IMR-90 (cell line): ENCODE data around the gene ACSL3. TPM values are rescaled to one million over a fixed set of nuclear protein-coding genes. Genes with fewer than 3 reads are reported as not detected.

Experiments
- ATAC-seq: fragments of 200-7000 bp; cut with Tn5 transposase; 2 replicates; pipeline ENCODE4 v1.9.1; 2020; ENCODE audit warnings: low read depth, mild to moderate bottlenecking, moderate library complexity
- BruUV-seq: library from RNA; stranded (reverse); fragments of 400-500 nt; replicated peaks from 2 replicates; lab custom pipeline; 2021; lab: Mats Ljungman, UMichigan
- CTCF ChIA-PET: fragments of 300-600 bp; formaldehyde crosslinking; extraction: SDS; loops from one replicate; lab custom pipeline; 2021; ENCODE audit warnings: antibody characterized with exemption; lab: Yijun Ruan, JAX
- POLR2A ChIA-PET: fragments of 300-600 bp; sonication (Branson Sonifier 250); formaldehyde crosslinking; loops from one replicate; lab custom pipeline; 2022; ENCODE audit warnings: antibody characterized with exemption; ENCODE audit not compliant: unreplicated experiment; lab: Charles Lee
- DNase-seq: peaks from one replicate; pipeline ENCODE4 v3.0.0; 2013
- H2AFZ ChIP-seq: replicated peaks from 2 replicates; pipeline ENCODE3; 2013; ENCODE audit warnings: low read length, mild to moderate bottlenecking; ENCODE audit not compliant: poor library complexity
- H2AK5ac ChIP-seq: 2 replicates; pipeline ENCODE4 v1.6.1; 2013; ENCODE audit warnings: low read depth, low read length, inconsistent platforms
- H2AK9ac ChIP-seq: replicated peaks from 2 replicates; pipeline ENCODE3; 2013; ENCODE audit warnings: mild to moderate bottlenecking, low read depth, low read length, moderate library complexity; ENCODE audit not compliant: poor library complexity
- H2BK120ac ChIP-seq: 2 replicates; pipeline ENCODE4 v1.6.1; 2013; ENCODE audit warnings: low read depth, low read length, inconsistent platforms
- H2BK15ac ChIP-seq: 3 replicates; pipeline ENCODE4 v1.6.1; 2013; ENCODE audit warnings: low read depth, low read length, inconsistent platforms
- H2BK20ac ChIP-seq: 2 replicates; pipeline ENCODE4 v1.6.1; 2013; ENCODE audit warnings: low read depth, mild to moderate bottlenecking, inconsistent platforms, low read length, moderate library complexity
- H2BK5ac ChIP-seq: 2 replicates; pipeline ENCODE4 v1.6.1; 2013; ENCODE audit warnings: mild to moderate bottlenecking, low read depth, low read length, inconsistent platforms; ENCODE audit not compliant: poor library complexity, severe bottlenecking
- H3K14ac ChIP-seq: replicated peaks from 2 replicates; pipeline ENCODE4 v1.6.1; 2013; ENCODE audit warnings: low read depth, low read length, inconsistent platforms
- H3K18ac ChIP-seq: 2 replicates; pipeline ENCODE4 v1.6.1; 2013; ENCODE audit warnings: low read depth, low read length, control low read depth
- H3K23ac ChIP-seq: 2 replicates; pipeline ENCODE4 v1.6.1; 2013; ENCODE audit warnings: low read depth, low read length, inconsistent platforms
- H3K27ac ChIP-seq: 2 replicates; pipeline ENCODE4 v1.5.1; 2013; ENCODE audit warnings: mild to moderate bottlenecking, control low read depth, low read length; ENCODE audit not compliant: insufficient read depth
- H3K27me3 ChIP-seq: 2 replicates; pipeline ENCODE4 v1.6.1; 2013; ENCODE audit warnings: low read length; ENCODE audit not compliant: control insufficient read depth, insufficient read depth
- H3K36me3 ChIP-seq: 2 replicates; pipeline ENCODE4 v1.6.1; 2013; ENCODE audit warnings: low read length, mixed read lengths; ENCODE audit not compliant: control insufficient read depth, insufficient read depth
- H3K4ac ChIP-seq: 2 replicates; pipeline ENCODE4 v1.6.1; 2013; ENCODE audit warnings: low read depth, low read length, inconsistent platforms
- H3K4me1 ChIP-seq: 2 replicates; pipeline ENCODE4 v1.6.1; 2013; ENCODE audit warnings: low read length, mixed read lengths; ENCODE audit not compliant: control insufficient read depth, insufficient read depth
- H3K4me2 ChIP-seq: 2 replicates; pipeline ENCODE4 v1.6.1; 2013; ENCODE audit warnings: low read depth, mild to moderate bottlenecking, control low read depth, low read length, moderate library complexity
- H3K4me3 ChIP-seq: 2 replicates; pipeline ENCODE4 v1.5.1; 2013; ENCODE audit warnings: low read depth, mild to moderate bottlenecking, control low read depth, low read length, moderate library complexity; ENCODE audit not compliant: insufficient read depth
- H3K56ac ChIP-seq: 2 replicates; pipeline ENCODE4 v1.6.1; 2013; ENCODE audit warnings: low read length, inconsistent platforms; ENCODE audit not compliant: insufficient read depth; ENCODE audit errors: extremely low read depth
- H3K79me1 ChIP-seq, 2 experiments: 2 replicates each; pipeline ENCODE4 v1.6.1; 2013; ENCODE audit warnings: low read length in 2 of 2, inconsistent platforms in 1 of 2, low read depth in 1 of 2
- H3K9ac ChIP-seq: 2 replicates; pipeline ENCODE4 v1.6.1; 2013; ENCODE audit warnings: low read depth, low read length, control low read depth
- H3K9me1 ChIP-seq: 2 replicates; pipeline ENCODE4 v1.6.1; 2013; ENCODE audit warnings: low read length, inconsistent platforms; ENCODE audit not compliant: insufficient read depth
- H3K9me3 ChIP-seq: 2 replicates; pipeline ENCODE4 v1.6.1; 2013; ENCODE audit warnings: low read length; ENCODE audit not compliant: control insufficient read depth, insufficient read depth
- H4K20me1 ChIP-seq: 2 replicates; pipeline ENCODE4 v1.6.1; 2013; ENCODE audit warnings: low read length, inconsistent platforms; ENCODE audit not compliant: insufficient read depth
- H4K5ac ChIP-seq: 2 replicates; pipeline ENCODE4 v1.6.1; 2013; ENCODE audit warnings: mild to moderate bottlenecking, low read depth, low read length, control low read depth
- H4K8ac ChIP-seq, 2 experiments: 2 replicates each; pipeline ENCODE4 v1.6.1; 2013; ENCODE audit warnings: low read depth in 2 of 2, low read length in 2 of 2, control low read depth in 1 of 2, inconsistent platforms in 1 of 2
- H4K91ac ChIP-seq: 2 replicates; pipeline ENCODE4 v1.6.1; 2013; ENCODE audit warnings: low read depth, low read length, inconsistent platforms; ENCODE audit not compliant: insufficient read depth
- BHLHE40 ChIP-seq: fragments of 150-350 bp; IDR thresholded peaks from 2 replicates; pipeline ENCODE4 v1.6.1; 2016; ENCODE audit warnings: mild to moderate bottlenecking, low read depth, low read length
- MAFK ChIP-seq: IDR thresholded peaks from 2 replicates; pipeline ENCODE4 v1.6.1; 2012; ENCODE audit warnings: low read depth, low read length, improper control_type of control experiment
- MAZ ChIP-seq: IDR thresholded peaks from 2 replicates; pipeline ENCODE4 v1.6.1; 2012; ENCODE audit warnings: low read depth, mild to moderate bottlenecking, low read length, improper control_type of control experiment, moderate library complexity, borderline replicate concordance
- MXI1 ChIP-seq: IDR thresholded peaks from 2 replicates; pipeline ENCODE4 v1.6.1; 2012; ENCODE audit warnings: low read depth, mild to moderate bottlenecking, low read length, moderate library complexity, borderline replicate concordance
- NFE2L2 ChIP-seq: fragments of 150-350 bp; IDR thresholded peaks from 2 replicates; pipeline ENCODE4 v1.6.1; 2016; ENCODE audit warnings: low read depth, mild to moderate bottlenecking, low read length
- POLR2A ChIP-seq: IDR thresholded peaks from 2 replicates; pipeline ENCODE4 v1.6.1; 2012; ENCODE audit warnings: mild to moderate bottlenecking, low read depth, low read length
- RAD21 ChIP-seq: IDR thresholded peaks from 2 replicates; pipeline ENCODE4 v1.6.1; 2012; ENCODE audit warnings: low read length, improper control_type of control experiment
- RCOR1 ChIP-seq: IDR thresholded peaks from 2 replicates; pipeline ENCODE4 v1.6.1; 2012; ENCODE audit warnings: mild to moderate bottlenecking, low read length, improper control_type of control experiment; ENCODE audit not compliant: insufficient replicate concordance
- RFX5 ChIP-seq: IDR thresholded peaks from 2 replicates; pipeline ENCODE4 v1.8.0; 2012; ENCODE audit warnings: low read depth, mild to moderate bottlenecking, low read length, moderate library complexity
- SMC3 ChIP-seq: fragments of 150-350 bp; IDR thresholded peaks from 2 replicates; pipeline ENCODE4 v1.6.1; 2016; ENCODE audit warnings: low read depth, mild to moderate bottlenecking, antibody characterized with exemption, low read length, moderate library complexity
- WGBS, 2 experiments: methylation state at CpG; one replicate each; pipeline versions ENCODE4 v1.1.5 to v1.1.7; 2013; ENCODE audit warnings: missing lambda C conversion rate in 2 of 2; ENCODE audit not compliant: insufficient read length in 1 of 2; ENCODE audit errors: extremely low coverage in 2 of 2; 5-methylcytosine and 5-hydroxymethylcytosine counted together
- dilution Hi-C: fragments of 300-500 bp; cut with HindIII; formaldehyde crosslinking; loops from one replicate; pipeline ENCODE4 v1.14.3; 2018; ENCODE audit warnings: low sequenced_read_pairs; ENCODE audit not compliant: unreplicated experiment
- in situ Hi-C: fragments of 300-500 bp; cut with MboI; formaldehyde crosslinking; loops from 3 replicates; pipeline ENCODE4 v1.14.3; 2019; ENCODE audit warnings: low sequenced_read_pairs, inconsistent platforms, mixed read lengths
- intact Hi-C: fragments of 100-400 bp; cut with micrococcal nuclease; formaldehyde crosslinking; loops from 2 replicates; pipeline ENCODE4 v1.10.0; 2022
- polyA plus RNA-seq, 3 experiments: library from polyadenylated mRNA; depleted of rRNA; stranded (reverse); fragments of >200 nt; gene quantifications; 2 replicates each; pipeline ENCODE4 v1.2.3, GENCODE V29; 2012; ENCODE audit warnings: low replicate concordance in 1 of 3
- total RNA-seq: library from RNA; depleted of rRNA; stranded (reverse); fragments of >200 nt; gene quantifications from 2 replicates; pipeline ENCODE4 v1.2.3, GENCODE V29; 2012
- TF ChIP-seq, protein P1 (sequence below): conservative IDR thresholded peaks from 2 replicates; pipeline ENCODE4 v1.5.1; 2012; ENCODE audit warnings: mild to moderate bottlenecking, low read depth, low read length, improper control_type of control experiment

Gene ACSL3
- total and polyA plus RNA-seq, 2 of the 4 experiments (the other 2 are of a cell fraction), result 31.0 to 84.2 TPM

DNA sequence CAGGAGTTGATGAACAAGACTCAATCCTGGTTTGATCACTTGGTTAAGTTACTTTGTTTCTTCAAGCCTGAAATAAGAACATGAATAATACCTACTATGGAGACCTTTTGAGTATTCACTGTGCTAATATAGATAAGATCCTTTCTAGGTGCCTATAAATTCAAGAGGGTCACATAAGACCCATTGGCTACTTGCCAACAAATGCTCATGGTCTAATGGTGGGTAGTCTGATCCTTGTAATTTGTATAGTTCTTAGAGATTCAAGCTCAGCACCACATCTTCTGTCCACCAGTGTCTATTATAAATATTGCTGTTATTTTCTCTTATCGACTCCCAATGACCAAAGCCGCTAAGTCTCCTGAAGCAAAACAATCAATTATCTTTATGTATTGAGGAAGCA is 27.4 kb upstream of the ACSL3 start:
- Histone ChIP-seq H3K56ac (no peak overlapping the region), H2BK15ac (no peak overlapping the region), H4K8ac (no peak overlapping the region), H2AFZ (no peak overlapping the region), H2AK9ac (no peak overlapping the region), H3K4me3 (no peak overlapping the region), H3K27ac (no peak overlapping the region), H3K27me3 (peaks cover 2% of the 10 kb centered on the region), H3K79me1 (no peaks in the 10 kb centered on the region), H4K5ac (no peak overlapping the region), H3K23ac (no peak overlapping the region), H3K9me3 (no peaks in the 10 kb centered on the region), H3K4ac (no peak overlapping the region), H4K20me1 (no peaks in the 10 kb centered on the region), H3K9me1 (no peaks in the 10 kb centered on the region), H3K4me1 (peaks cover 4% of the 10 kb centered on the region), H3K9ac (no peak overlapping the region), H3K4me2 (no peak overlapping the region), H2BK120ac (no peak overlapping the region), H3K36me3 (no peaks in the 10 kb centered on the region), H2BK5ac (no peak overlapping the region), H2BK20ac (no peak overlapping the region), H3K14ac (no peak overlapping the region), H4K91ac (no peak overlapping the region), H2AK5ac (no peak overlapping the region), H3K18ac (no peak overlapping the region)
- no TSS peak for BruUV-seq
- WGBS, 2 experiments, result no CpG with 5 or more reads among the region's 2 CpGs
- in situ Hi-C loops (no loop called here), dilution Hi-C loops (no loop called here), intact Hi-C loops (no loop called here)
- DNase-seq (no peak), ATAC-seq (no peak)
- ChIA-PET CTCF (no interaction called here), POLR2A (no interaction called here)
- TF ChIP-seq MAZ (no peak), RCOR1 (no peak), RFX5 (no peak), POLR2A (no peak), NFE2L2 (no peak), MXI1 (no peak), BHLHE40 (no peak), MAFK (no peak), RAD21 (no peak), SMC3 (no peak)
- TF ChIP-seq, protein P1, sequence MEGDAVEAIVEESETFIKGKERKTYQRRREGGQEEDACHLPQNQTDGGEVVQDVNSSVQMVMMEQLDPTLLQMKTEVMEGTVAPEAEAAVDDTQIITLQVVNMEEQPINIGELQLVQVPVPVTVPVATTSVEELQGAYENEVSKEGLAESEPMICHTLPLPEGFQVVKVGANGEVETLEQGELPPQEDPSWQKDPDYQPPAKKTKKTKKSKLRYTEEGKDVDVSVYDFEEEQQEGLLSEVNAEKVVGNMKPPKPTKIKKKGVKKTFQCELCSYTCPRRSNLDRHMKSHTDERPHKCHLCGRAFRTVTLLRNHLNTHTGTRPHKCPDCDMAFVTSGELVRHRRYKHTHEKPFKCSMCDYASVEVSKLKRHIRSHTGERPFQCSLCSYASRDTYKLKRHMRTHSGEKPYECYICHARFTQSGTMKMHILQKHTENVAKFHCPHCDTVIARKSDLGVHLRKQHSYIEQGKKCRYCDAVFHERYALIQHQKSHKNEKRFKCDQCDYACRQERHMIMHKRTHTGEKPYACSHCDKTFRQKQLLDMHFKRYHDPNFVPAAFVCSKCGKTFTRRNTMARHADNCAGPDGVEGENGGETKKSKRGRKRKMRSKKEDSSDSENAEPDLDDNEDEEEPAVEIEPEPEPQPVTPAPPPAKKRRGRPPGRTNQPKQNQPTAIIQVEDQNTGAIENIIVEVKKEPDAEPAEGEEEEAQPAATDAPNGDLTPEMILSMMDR, result no peak
